HepG2 (cell line): ENCODE data around the gene DAZL.

Source experiments
- BHLHE40 ChIP-seq: IDR thresholded peaks from 2 replicates; pipeline ENCODE4 v1.6.1; 2011; ENCODE audit warnings: low read length, improper control_type of control experiment
- CTCF ChIP-seq: sonication (generic); formaldehyde crosslinking; IDR thresholded peaks from 2 replicates; pipeline ENCODE4 v1.5.0; 2020; ENCODE audit warnings: mild to moderate bottlenecking, missing genetic modification reagents, moderate library complexity
- EP300 ChIP-seq, 3 experiments: sonication (generic) in 1 of 3; formaldehyde crosslinking in 1 of 3; IDR thresholded peaks; 2 replicates each; pipeline versions ENCODE4 v1.5.1 to v1.6.1; 2011 to 2020; ENCODE audit warnings: low read depth in 2 of 3, low read length in 2 of 3, borderline replicate concordance in 1 of 3, improper control_type of control experiment in 1 of 3, mild to moderate bottlenecking in 1 of 3, missing genetic modification reagents in 1 of 3, moderate library complexity in 1 of 3
- FOXK1 ChIP-seq: sonication (generic); formaldehyde crosslinking; IDR thresholded peaks from 2 replicates; pipeline ENCODE4 v1.4.0; 2020; ENCODE audit warnings: low read depth, missing genetic modification reagents, borderline replicate concordance
- MAFG ChIP-seq: sonication (generic); formaldehyde crosslinking; IDR thresholded peaks from 2 replicates; pipeline ENCODE4 v1.5.1; 2020; ENCODE audit warnings: mild to moderate bottlenecking, missing genetic modification reagents
- MEF2D ChIP-seq: sonication (generic); formaldehyde crosslinking; IDR thresholded peaks from 2 replicates; pipeline ENCODE4 v1.5.1; 2020; ENCODE audit warnings: mild to moderate bottlenecking, missing genetic modification reagents
- MZF1 ChIP-seq: sonication (generic); formaldehyde crosslinking; IDR thresholded peaks from 2 replicates; pipeline ENCODE4 v1.8.1; 2023; ENCODE audit warnings: mild to moderate bottlenecking, missing genetic modification reagents, borderline replicate concordance
- POLR2A ChIP-seq, 2 experiments: IDR thresholded peaks; 2 replicates each; pipeline ENCODE4 v1.6.1; 2011; ENCODE audit warnings: low read depth in 2 of 2, low read length in 2 of 2, mild to moderate bottlenecking in 1 of 2, moderate library complexity in 1 of 2; ENCODE audit not compliant: insufficient read depth in 1 of 2
- RCOR2 ChIP-seq: IDR thresholded peaks from 2 replicates; pipeline ENCODE4 v1.6.1; 2016; ENCODE audit warnings: missing biosample characterization, missing genetic modification reagents

- TF ChIP-seq MAFG (CRISPR knock-in tag) = no peak
- no peak for TF ChIP-seq EP300 (IDR thresholded peaks at IDR 0.05; ENCODE audit: low read depth in 2 of 2, low read length in 2 of 2)
- no peak for TF ChIP-seq EP300 (CRISPR knock-in tag; IDR thresholded peaks at IDR 0.05; ENCODE audit: borderline replicate concordance)
- no peak for TF ChIP-seq MEF2D (CRISPR knock-in tag)
- no peak for TF ChIP-seq CTCF
- no peak for TF ChIP-seq RCOR2 (CRISPR knock-in tag)
- no peak for TF ChIP-seq POLR2A (IDR thresholded peaks at IDR 0.05; ENCODE audit: insufficient read depth in 1 of 2, low read depth in 2 of 2, low read length in 2 of 2)
- no peak for TF ChIP-seq MZF1 (CRISPR knock-in tag)
- no peak for TF ChIP-seq FOXK1 (CRISPR knock-in tag)
- no peak for TF ChIP-seq BHLHE40
These were observed 5.5 kb downstream of the DAZL start for GRCh38 chr3:16599694-16600093.
